HCT116 (cell line): Measurements from ENCODE around the gene PRICKLE2. TPM values are rescaled to one million over a fixed set of nuclear protein-coding genes. Genes with fewer than 3 reads are reported as not detected.

Source experiments
- ATAC-seq: fragments of 200-7000 bp; cut with Tn5 transposase; 2 replicates; pipeline ENCODE4 v1.9.1; 2020; ENCODE audit warnings: mild to moderate bottlenecking, moderate library complexity
- BruUV-seq: library from RNA; stranded (reverse); fragments of 400-500 nt; replicated peaks from 2 replicates; lab custom pipeline; 2021; lab: Mats Ljungman, UMichigan
- CTCF ChIA-PET: fragments of 300-600 bp; sonication (Branson Sonifier 250); formaldehyde crosslinking; loops from one replicate; lab custom pipeline; 2021; ENCODE audit warnings: antibody characterized with exemption; lab: Charles Lee
- POLR2A ChIA-PET: fragments of 300-600, 350-600 bp; sonication (Branson Sonifier 250); formaldehyde crosslinking; loops from one replicate; lab custom pipeline; 2021; ENCODE audit warnings: antibody characterized with exemption; lab: Charles Lee
- RAD21 ChIA-PET, 2 experiments: fragments of 300-600 bp; sonication (Branson Sonifier 250); formaldehyde crosslinking; loops; one replicate each; lab custom pipeline; 2023; ENCODE audit warnings: low total read pairs in 2 of 2; ENCODE audit not compliant: uncharacterized antibody in 2 of 2, unreplicated experiment in 2 of 2, low non-redundant PET in 1 of 2; lab: Charles Lee
- DNase-seq: peaks from one replicate; pipeline ENCODE4 v3.0.0-alpha.2; 2010; ENCODE audit warnings: low read depth, low spot score
- H2AFZ ChIP-seq: fragments of 200-600 bp; shearing (Covaris generic), sonication (generic); 2 replicates; pipeline ENCODE4 v1.6.1; 2017; ENCODE audit warnings: low read depth, mixed run types, mixed read lengths, antibody characterized with exemption, low read length; ENCODE audit not compliant: poor library complexity, severe bottlenecking
- H3K27ac ChIP-seq: 2 replicates; pipeline ENCODE4 v1.5.1; 2012; ENCODE audit warnings: low read depth, low read length
- H3K27me3 ChIP-seq: fragments of 200-600 bp; sonication (generic); 2 replicates; pipeline ENCODE4 v1.6.1; 2016; ENCODE audit warnings: mixed run types, low read length, mixed read lengths; ENCODE audit not compliant: insufficient read depth
- H3K36me3 ChIP-seq, 2 experiments: fragments of 200-500 bp in 1 of 2; fragments of 200-600 bp in 1 of 2; sonication (Bioruptor generic) in 1 of 2; sonication (generic) in 1 of 2; 2 replicates each; pipeline versions ENCODE4 v1.5.1 to v1.6.1; 2014 to 2016; ENCODE audit warnings: low read length in 2 of 2, inconsistent platforms in 1 of 2, mixed read lengths in 1 of 2, mixed run types in 1 of 2; ENCODE audit not compliant: insufficient read depth in 2 of 2, control insufficient read depth in 1 of 2
- H3K4me1 ChIP-seq, 2 experiments: fragments of 200-600 bp in 1 of 2; sonication (generic) in 1 of 2; 2 replicates each; pipeline versions ENCODE4 v1.5.1 to v1.6.1; 2012 to 2017; ENCODE audit warnings: low read length in 2 of 2, inconsistent platforms in 1 of 2, mild to moderate bottlenecking in 1 of 2, mixed read lengths in 1 of 2, mixed run types in 1 of 2, moderate library complexity in 1 of 2; ENCODE audit not compliant: insufficient read depth in 2 of 2, control insufficient read depth in 1 of 2
- H3K4me2 ChIP-seq: fragments of 200-600 bp; sonication (generic); 2 replicates; pipeline ENCODE4 v1.6.1; 2017; ENCODE audit warnings: mixed run types, low read length, mixed read lengths
- H3K4me3 ChIP-seq, 2 experiments: fragments of 200-600 bp in 1 of 2; sonication (generic) in 1 of 2; replicated peaks in 1 of 2; 2 replicates each; pipeline ENCODE4 v1.5.1; 2011 to 2016; ENCODE audit warnings: low read length in 2 of 2, control low read depth in 1 of 2, low read depth in 1 of 2, mild to moderate bottlenecking in 1 of 2, mixed read lengths in 1 of 2, mixed run types in 1 of 2
- H3K79me2 ChIP-seq: fragments of 200-600 bp; sonication (generic); 2 replicates; pipeline ENCODE4 v1.6.1; 2017; ENCODE audit warnings: mild to moderate bottlenecking, mixed run types, low read length, moderate library complexity, mixed read lengths; ENCODE audit not compliant: insufficient read depth
- H3K9ac ChIP-seq: fragments of 200-600 bp; sonication (generic); 2 replicates; pipeline ENCODE4 v1.6.1; 2016; ENCODE audit warnings: low read length, mixed read lengths
- H3K9me2 ChIP-seq: fragments of 200-600 bp; sonication (generic), shearing (Covaris generic); 2 replicates; pipeline ENCODE4 v1.6.1; 2017; ENCODE audit warnings: mixed run types, mild to moderate bottlenecking, moderate library complexity; ENCODE audit not compliant: insufficient read depth
- H3K9me3 ChIP-seq, 2 experiments: fragments of 200-500 bp in 1 of 2; fragments of 200-600 bp in 1 of 2; sonication (Bioruptor generic) in 1 of 2; sonication (generic) in 1 of 2; 2 replicates each; pipeline ENCODE4 v1.6.1; 2014 to 2017; ENCODE audit warnings: low read length in 2 of 2, mixed read lengths in 2 of 2, inconsistent platforms in 1 of 2, low read depth in 1 of 2, mild to moderate bottlenecking in 1 of 2, mixed run types in 1 of 2, moderate library complexity in 1 of 2; ENCODE audit not compliant: control insufficient read depth in 1 of 2, insufficient read depth in 1 of 2
- H4K20me1 ChIP-seq: fragments of 200-600 bp; sonication (generic), shearing (Covaris generic); 2 replicates; pipeline ENCODE4 v1.6.1; 2017; ENCODE audit warnings: mixed run types, mild to moderate bottlenecking, moderate library complexity; ENCODE audit not compliant: insufficient read depth
- CBX3 ChIP-seq: IDR thresholded peaks from 2 replicates; pipeline ENCODE4 v1.6.1; 2012; ENCODE audit warnings: low read depth
- CTCF ChIP-seq, 3 experiments: fragments of 200-600 bp in 1 of 3; sonication (generic) in 1 of 3; IDR thresholded peaks in 2 of 3; conservative IDR thresholded peaks in 1 of 3; 2 replicates each; pipeline ENCODE4 v1.5.1; 2012 to 2017; ENCODE audit warnings: low read depth in 2 of 3, low read length in 2 of 3, antibody characterized with exemption in 1 of 3, borderline replicate concordance in 1 of 3, control low read depth in 1 of 3, mild to moderate bottlenecking in 1 of 3, mixed read lengths in 1 of 3, mixed run types in 1 of 3, moderate library complexity in 1 of 3; ENCODE audit not compliant: insufficient read depth in 1 of 3
- EZH2 ChIP-seq: fragments of 200-600 bp; sonication (generic); IDR thresholded peaks from 2 replicates; pipeline ENCODE4 v1.6.1; 2017; ENCODE audit warnings: antibody characterized with exemption, mixed run types
- MAX ChIP-seq: IDR thresholded peaks from 2 replicates; pipeline ENCODE4 v1.6.1; 2012
- POLR2A ChIP-seq: IDR thresholded peaks from 2 replicates; pipeline ENCODE4 v1.7.0; 2011; ENCODE audit warnings: borderline replicate concordance; ENCODE audit not compliant: insufficient read depth, insufficient read length; ENCODE audit errors: extremely low read depth
- RAD21 ChIP-seq: IDR thresholded peaks from 2 replicates; pipeline ENCODE4 v1.6.1; 2012; ENCODE audit warnings: low read depth, mild to moderate bottlenecking
- REST ChIP-seq: IDR thresholded peaks from 2 replicates; pipeline ENCODE4 v1.6.1; 2012; ENCODE audit warnings: low read depth
- TCF7L2 ChIP-seq: IDR thresholded peaks from 2 replicates; pipeline ENCODE4 v1.7.0; 2011; ENCODE audit warnings: borderline replicate concordance, inconsistent platforms; ENCODE audit not compliant: insufficient read depth, insufficient read length; ENCODE audit errors: extremely low read depth
- intact Hi-C: fragments of 100-400 bp; cut with micrococcal nuclease; formaldehyde crosslinking; loops from 2 replicates; pipeline ENCODE4 v1.10.0; 2022
- total RNA-seq: library from RNA; stranded (reverse); gene quantifications from one replicate; pipeline ENCODE4 v1.2.1, GENCODE V29; 2021; ENCODE audit not compliant: unreplicated experiment

Gene PRICKLE2
- total RNA-seq, 1 experiment from 2014 or later: 0.05 TPM

- H2AFZ ChIP-seq: no peak overlapping the region
- no peaks in the 10 kb centered on the region for H3K36me3 ChIP-seq
- no peak overlapping the region for H3K4me3 ChIP-seq
- BruUV-seq: no TSS peak
- intact Hi-C loops: no loop called here
- DNase-seq (no peak), ATAC-seq (no peak)
- H3K9ac ChIP-seq: no peak overlapping the region
- no peak overlapping the region for H3K27ac ChIP-seq
- no peaks in the 10 kb centered on the region for H3K9me2 ChIP-seq
- no peak overlapping the region for H3K4me2 ChIP-seq
- no peaks in the 10 kb centered on the region for H3K4me1 ChIP-seq
- no peaks in the 10 kb centered on the region for H3K9me3 ChIP-seq
- TF ChIP-seq REST (no peak), CBX3 (no peak), TCF7L2 (no peak), EZH2 (no peak), MAX (no peak)
- RAD21 ChIA-PET: no interaction called here
- no peaks in the 10 kb centered on the region for H3K79me2 ChIP-seq
- POLR2A ChIA-PET: no interaction called here
- H4K20me1 ChIP-seq: no peaks in the 10 kb centered on the region
- CTCF ChIA-PET: no interaction called here
- H3K27me3 ChIP-seq: peaks cover 25% of the 10 kb centered on the region; the same call in 1 of the 2 replicates
Measured at GRCh38 chr3:64114651-64115050, 110.6 kb downstream of the PRICKLE2 start.

- Histone ChIP-seq H3K9me3 (no peaks in the 10 kb centered on the region), H3K79me2 (no peaks in the 10 kb centered on the region), H3K9ac (no peak overlapping the region), H3K27me3 (peaks cover 19% of the 10 kb centered on the region; the same call in 1 of the 2 replicates), H3K36me3 (no peaks in the 10 kb centered on the region), H3K4me1 (no peaks in the 10 kb centered on the region), H2AFZ (no peak overlapping the region), H3K9me2 (no peaks in the 10 kb centered on the region), H3K4me2 (no peak overlapping the region), H3K27ac (no peak overlapping the region), H4K20me1 (no peaks in the 10 kb centered on the region), H3K4me3 (no peak overlapping the region)
- RAD21 ChIA-PET: no interaction called here
- DNase-seq (no peak), ATAC-seq (no peak)
- CTCF ChIA-PET: no interaction called here
- no TSS peak for BruUV-seq
- intact Hi-C loops: no loop called here
- POLR2A ChIA-PET: no interaction called here
- peak in 2 of 3 experiments; percentile 13 to 32; a peak in 1 of 6 replicates for TF ChIP-seq CTCF (IDR thresholded peaks at IDR 0.05 in 2 of 3, conservative IDR thresholded peaks at IDR 0.05 in 1 of 3; ENCODE audit: borderline replicate concordance in 1 of 3, insufficient read depth in 1 of 3, low read depth in 2 of 3, low read length in 2 of 3)
- no peak for TF ChIP-seq POLR2A
- peak; percentile 20; the same call in 1 of the 2 replicates for TF ChIP-seq RAD21
Measured at GRCh38 chr3:64111872-64112271, 113.4 kb downstream of the PRICKLE2 start.
